Spleen (tissue), 11 donors: ENCODE data around the gene CMSS1. TPM values are rescaled to one million over a fixed set of nuclear protein-coding genes. Genes with fewer than 3 reads are reported as not detected.
A peak's percentile ranks its signal among the peaks of the same experiment; 100 is the strongest.

Experiments used
- DNase-seq: peaks from one replicate; pipeline ENCODE4 v3.0.0-alpha.2; 2020
- H3K27ac ChIP-seq, 8 donors: fragments of 200-600 bp; sonication (generic) in 7 of 8; 1 replicate in 4 of 8; 2 replicates in 4 of 8; pipeline versions ENCODE4 v1.5.0 to v1.8.0; 2016 to 2021; ENCODE audit warnings: inconsistent platforms in 4 of 8, mild to moderate bottlenecking in 4 of 8, moderate library complexity in 1 of 8
- H3K27me3 ChIP-seq, 7 donors: fragments of 200-600 bp; sonication (generic) in 6 of 7; replicated peaks in 1 of 7; 1 replicate in 4 of 7; 2 replicates in 3 of 7; pipeline versions ENCODE4 v1.5.0 to v1.8.0; 2016 to 2021; ENCODE audit warnings: inconsistent platforms in 3 of 7, mild to moderate bottlenecking in 1 of 7
- H3K36me3 ChIP-seq, 6 donors: fragments of 200-600 bp; sonication (generic) in 5 of 6; 1 replicate in 4 of 6; 2 replicates in 2 of 6; pipeline versions ENCODE4 v1.5.0 to v1.8.0; 2016 to 2021; ENCODE audit warnings: inconsistent platforms in 2 of 6
- H3K4me1 ChIP-seq, 6 donors: fragments of 200-600 bp; sonication (generic) in 5 of 6; 1 replicate in 3 of 6; 2 replicates in 3 of 6; pipeline versions ENCODE4 v1.5.0 to v1.8.0; 2016 to 2021; ENCODE audit warnings: inconsistent platforms in 3 of 6
- H3K4me3 ChIP-seq, 8 donors: fragments of 200-600 bp; sonication (generic) in 7 of 8; 1 replicate in 4 of 8; 2 replicates in 4 of 8; pipeline versions ENCODE4 v1.5.0 to v1.8.0; 2016 to 2021; ENCODE audit warnings: inconsistent platforms in 4 of 8, mild to moderate bottlenecking in 4 of 8, moderate library complexity in 2 of 8
- H3K9me3 ChIP-seq, 8 donors: fragments of 200-600 bp; sonication (generic) in 7 of 8; 1 replicate in 4 of 8; 2 replicates in 4 of 8; pipeline versions ENCODE4 v1.5.0 to v1.8.0; 2016 to 2021; ENCODE audit warnings: inconsistent platforms in 4 of 8
- CTCF ChIP-seq, 11 experiments: fragments of 200-600 bp in 7 of 11; fragments of 450-650 bp in 4 of 11; sonication (generic) in 4 of 11; IDR thresholded peaks in 8 of 11; conservative IDR thresholded peaks in 3 of 11; 1 replicate in 7 of 11; 2 replicates in 4 of 11; pipeline versions ENCODE4 v1.4.0 to v1.8.0; 2016 to 2021; ENCODE audit warnings: antibody characterized with exemption in 11 of 11, inconsistent platforms in 4 of 11, mild to moderate bottlenecking in 1 of 11
- POLR2A ChIP-seq, 3 donors: fragments of 450-650 bp; IDR thresholded peaks; one replicate each; pipeline ENCODE4 v1.5.1; 2017; ENCODE audit warnings: antibody characterized with exemption in 3 of 3, mild to moderate bottlenecking in 1 of 3
- POLR2AphosphoS5 ChIP-seq, 3 donors: sonication (generic); formaldehyde crosslinking; IDR thresholded peaks; one replicate each; pipeline ENCODE4 v1.5.1; 2017; ENCODE audit warnings: antibody characterized with exemption in 3 of 3
- WGBS, 5 donors: extraction: QIAGEN DNeasy Blood & Tissue Kit in 3 of 5; methylation state at CpG; one replicate each; pipeline versions ENCODE4 v1.1.5 to v1.1.7; 2013 to 2018; 5-methylcytosine and 5-hydroxymethylcytosine counted together
- intact Hi-C: fragments of 100-400 bp; cut with DNase I; formaldehyde crosslinking; loops from one replicate; pipeline ENCODE4 v1.15.0; 2023; ENCODE audit warnings: low total_unique reads
- polyA plus RNA-seq, 3 donors: library from polyadenylated mRNA; stranded (reverse); fragments of 200-250 nt; gene quantifications; one replicate each; pipeline ENCODE4 v1.2.1, GENCODE V29; 2013
- total RNA-seq, 7 donors: library from RNA; depleted of rRNA in 3 of 7; stranded (reverse); fragments of >200 nt in 3 of 7; fragmentation: NEBNext Ultra II Directional in 4 of 7; extraction: Animal tissue kit (Norgen Biotek cat#: 25700) in 4 of 7; gene quantifications; one replicate each; pipeline versions ENCODE4 v1.1.0 to v1.2.1, GENCODE V29; 2016 to 2021
- donor health status: healthy with polysubstance abuse.
- donor health status: DM: no; HTN: no; CAD: no; lungs with moderate emphysema.
- donor health status: DM: no; HTN: no; CAD: no.
- donor health status: Bipolar disorder and iron deficiency.
- donor health status: healthy.
- donor health status: DM: no; HTN: no; CAD: no.
- donor health status: DM: yes; HTN: yes; CAD: no.

The CMSS1 gene
- total and polyA plus RNA-seq, 10 donors, result 6.9 to 30.1 (median 20.0) TPM

GRCh38 chr3:100062665-100063064 lies 245.0 kb downstream of the CMSS1 start:
- H3K27ac ChIP-seq, result no peak overlapping the region
- H3K27me3 ChIP-seq, result no peaks in the 10 kb centered on the region
- DNase-seq, result no peak
- H3K9me3 ChIP-seq, result no peaks in the 10 kb centered on the region
- no peaks in the 10 kb centered on the region for H3K36me3 ChIP-seq
- no peak overlapping the region for H3K4me3 ChIP-seq
- WGBS, 5 donors, result 73 to 90% (median 79%) methylated on average over 4 of the region's 4 CpGs
- TF ChIP-seq POLR2AphosphoS5 (IDR thresholded peaks at IDR 0.05) (no peak), CTCF (IDR thresholded peaks at IDR 0.05 in 8 of 11, conservative IDR thresholded peaks at IDR 0.05 in 3 of 11) (no peak), POLR2A (IDR thresholded peaks at IDR 0.05) (no peak)
- intact Hi-C loops, result loop anchor here (10.0 kb wide), 1 partner anchor 228 kb away; no protein-coding TSS in a partner anchor
- peaks cover 0 to 22% (median 3%) of the 10 kb centered on the region in 6 donors for H3K4me1 ChIP-seq

GRCh38 chr3:100063929-100064461 lies 246.3 kb downstream of the CMSS1 start:
- no peaks in the 10 kb centered on the region for H3K36me3 ChIP-seq
- TF ChIP-seq POLR2A (IDR thresholded peaks at IDR 0.05), result no peak
- TF ChIP-seq POLR2AphosphoS5 (IDR thresholded peaks at IDR 0.05), result no peak
- TF ChIP-seq CTCF (IDR thresholded peaks at IDR 0.05 in 8 of 11, conservative IDR thresholded peaks at IDR 0.05 in 3 of 11), result no peak
- H3K4me1 ChIP-seq, result peaks cover 0 to 27% (median 5%) of the 10 kb centered on the region in 6 donors
- peak overlapping the region in 2 of 8 donors; percentile 9 to 20 for H3K27ac ChIP-seq
- WGBS, 5 donors, result 58 to 72% (median 65%) methylated on average over 7 of the region's 7 CpGs
- DNase-seq, result no peak
- H3K4me3 ChIP-seq, result no peak overlapping the region
- intact Hi-C loops, result loop anchor here (10.0 kb wide), 1 partner anchor 229 kb away; no protein-coding TSS in a partner anchor
- no peaks in the 10 kb centered on the region for H3K27me3 ChIP-seq
- H3K9me3 ChIP-seq, result no peaks in the 10 kb centered on the region

GRCh38 chr3:100067589-100067988 lies 249.9 kb downstream of the CMSS1 start:
- Histone ChIP-seq H3K9me3 (no peaks in the 10 kb centered on the region), H3K36me3 (no peaks in the 10 kb centered on the region), H3K4me1 (peaks cover 4 to 44% (median 23%) of the 10 kb centered on the region in 6 donors), H3K4me3 (no peak overlapping the region), H3K27me3 (no peaks in the 10 kb centered on the region), H3K27ac (no peak overlapping the region)
- TF ChIP-seq POLR2A (IDR thresholded peaks at IDR 0.05) (no peak), POLR2AphosphoS5 (IDR thresholded peaks at IDR 0.05) (no peak), CTCF (IDR thresholded peaks at IDR 0.05 in 8 of 11, conservative IDR thresholded peaks at IDR 0.05 in 3 of 11) (no peak)
- DNase-seq, result no peak
- intact Hi-C loops, result loop anchor here (5.0 to 10.0 kb wide), 2 partner anchors 185 to 233 kb away; no protein-coding TSS in a partner anchor

GRCh38 chr3:100068826-100069225 lies 251.2 kb downstream of the CMSS1 start:
- TF ChIP-seq POLR2AphosphoS5 (IDR thresholded peaks at IDR 0.05) (peak in 1 of 3 donors; percentile 29), POLR2A (IDR thresholded peaks at IDR 0.05) (no peak), CTCF (IDR thresholded peaks at IDR 0.05 in 8 of 11, conservative IDR thresholded peaks at IDR 0.05 in 3 of 11) (peak; percentile 55 to 86 (median 80))
- Histone ChIP-seq H3K36me3 (no peaks in the 10 kb centered on the region), H3K4me1 (peaks cover 12 to 56% (median 35%) of the 10 kb centered on the region in 6 donors), H3K9me3 (no peaks in the 10 kb centered on the region), H3K27ac (peak overlapping the region in 6 of 8 donors; percentile 26 to 63 (median 46)), H3K27me3 (no peaks in the 10 kb centered on the region), H3K4me3 (no peak overlapping the region)
- 7 to 18% (median 17%) methylated on average over 5 of the region's 5 CpGs for WGBS, 5 donors
- intact Hi-C loops, result loop anchor here (5.0 to 10.0 kb wide), 2 partner anchors 183 to 234 kb away; no protein-coding TSS in a partner anchor
- peak; percentile 93 for DNase-seq
